GM03348 (cell line): Measurements from ENCODE around the gene IL23A.
A peak's percentile ranks its signal among the peaks of the same experiment; 100 is the strongest.
"Not testable (repeated sequence)": the region's sequence is repeated elsewhere in the genome, so short reads cannot be mapped to it uniquely, and the experiment has no call there.

Experiments
- DNase-seq: peaks from one replicate; pipeline ENCODE4 v3.0.0; 2012; ENCODE audit warnings: low spot score

The IL23A gene, protein sequence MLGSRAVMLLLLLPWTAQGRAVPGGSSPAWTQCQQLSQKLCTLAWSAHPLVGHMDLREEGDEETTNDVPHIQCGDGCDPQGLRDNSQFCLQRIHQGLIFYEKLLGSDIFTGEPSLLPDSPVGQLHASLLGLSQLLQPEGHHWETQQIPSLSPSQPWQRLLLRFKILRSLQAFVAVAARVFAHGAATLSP

DNA sequence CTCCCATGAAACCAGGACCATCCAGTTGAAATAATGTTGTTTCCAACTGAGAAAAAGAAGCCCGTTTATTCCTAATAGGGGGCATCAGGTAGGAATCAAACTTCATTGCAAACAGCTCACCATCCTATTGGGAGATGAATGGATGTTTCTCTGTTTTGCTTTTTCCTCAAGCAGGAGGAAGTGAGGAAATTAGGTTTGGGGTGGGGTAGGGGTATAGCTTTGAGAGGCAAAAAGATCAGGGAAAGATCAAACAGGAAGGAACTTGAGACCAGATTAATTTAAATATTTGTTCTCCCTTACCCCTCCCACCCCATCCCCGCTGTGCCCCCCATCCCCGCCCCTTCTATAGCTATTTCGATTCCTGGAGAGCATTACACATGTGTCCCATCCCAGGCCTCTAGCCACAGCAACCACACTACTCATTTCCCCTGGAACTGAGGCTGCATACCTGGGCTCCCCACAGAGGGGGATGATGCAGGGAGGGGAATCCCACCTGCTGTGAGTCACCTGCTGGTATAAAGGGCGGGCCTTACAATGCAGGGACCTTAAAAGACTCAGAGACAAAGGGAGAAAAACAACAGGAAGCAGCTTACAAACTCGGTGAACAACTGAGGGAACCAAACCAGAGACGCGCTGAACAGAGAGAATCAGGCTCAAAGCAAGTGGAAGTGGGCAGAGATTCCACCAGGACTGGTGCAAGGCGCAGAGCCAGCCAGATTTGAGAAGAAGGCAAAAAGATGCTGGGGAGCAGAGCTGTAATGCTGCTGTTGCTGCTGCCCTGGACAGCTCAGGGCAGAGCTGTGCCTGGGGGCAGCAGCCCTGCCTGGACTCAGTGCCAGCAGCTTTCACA lies at the start of gene IL23A:
Gene IL23A (plus strand): TSS at position 577 of the 850 bp plus-strand sequence. CDS start 161 bp downstream, at position 738.
- DNase-seq, result no peak

DNA sequence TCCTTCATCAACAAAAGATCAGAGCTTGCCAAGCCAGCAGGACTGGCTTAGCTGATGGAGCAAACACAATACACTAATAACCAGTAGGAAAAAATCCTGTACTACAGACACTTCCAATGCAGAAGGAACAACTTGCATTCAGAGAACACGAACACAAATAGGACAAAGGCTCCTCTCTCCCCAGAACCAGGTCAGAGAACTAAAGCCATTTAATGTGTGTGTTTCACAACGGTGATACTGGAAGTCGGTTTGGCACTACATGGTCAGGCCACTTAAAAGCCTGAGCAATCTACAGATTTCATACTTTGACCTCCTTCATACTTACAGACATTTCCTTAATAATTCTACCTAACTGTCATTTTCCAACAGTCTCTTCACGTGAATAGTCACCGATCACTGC lies 44.9 kb upstream of the IL23A start:
- DNase-seq, result no peak

DNA sequence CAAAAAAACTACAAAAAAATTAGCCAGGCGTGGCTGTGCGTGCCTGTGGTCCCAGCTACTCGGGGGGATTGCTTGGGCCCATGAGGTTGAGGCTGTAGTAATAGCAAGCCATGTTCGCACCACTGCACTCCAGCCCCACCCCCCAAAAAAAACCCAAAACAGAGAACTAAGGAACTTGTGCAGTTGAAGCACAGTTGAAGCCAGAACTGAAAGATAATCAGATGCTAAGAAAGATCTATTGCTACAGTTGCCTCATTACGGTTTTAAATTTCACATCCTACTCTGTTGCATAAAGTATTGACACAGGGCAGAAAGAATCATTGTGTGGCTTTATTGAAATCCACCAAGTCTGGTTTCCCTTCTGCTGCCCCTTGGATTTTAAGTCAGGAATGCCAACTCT lies 42.4 kb upstream of the IL23A start:
- no peak for DNase-seq

DNA sequence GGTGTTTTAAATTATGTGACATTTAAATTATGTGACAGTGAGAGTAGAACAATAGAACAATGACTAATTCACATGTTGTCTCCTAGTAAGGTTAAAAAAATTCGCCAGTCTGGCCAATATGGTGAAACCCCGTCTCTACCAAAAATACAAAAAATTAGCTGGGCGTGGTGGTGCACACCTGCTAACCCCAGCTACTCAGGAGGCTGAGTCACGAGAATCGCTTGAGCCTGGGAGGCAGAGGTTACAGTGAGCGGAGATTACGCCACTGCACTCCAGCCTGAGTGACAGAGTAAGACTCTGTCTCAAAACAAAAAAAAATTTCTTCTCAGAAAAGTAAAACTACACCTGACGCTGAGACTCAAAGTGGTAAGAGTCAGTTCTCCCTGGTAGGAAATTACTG lies 41.3 kb upstream of the IL23A start:
- DNase-seq, result no peak

DNA sequence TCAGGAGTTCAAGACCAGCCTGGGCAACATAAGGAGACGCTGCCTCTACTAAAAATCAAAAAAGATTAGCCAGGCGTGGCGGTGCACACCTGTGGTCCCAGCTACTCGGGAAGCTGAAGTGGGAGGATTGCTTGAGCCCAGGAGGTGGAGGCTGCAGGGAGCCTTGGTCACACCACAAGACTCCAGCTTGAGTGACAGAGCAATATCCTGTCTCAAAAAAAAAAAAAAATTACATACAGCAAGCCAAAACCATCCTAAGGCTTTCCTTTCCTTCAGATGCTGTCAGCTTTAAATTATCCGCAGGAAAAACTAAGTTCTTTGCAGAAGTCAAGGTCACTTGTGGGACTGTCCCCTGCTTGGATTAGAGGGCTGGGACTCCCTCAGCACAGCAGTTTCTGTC lies 39.9 kb upstream of the IL23A start:
- DNase-seq, result no peak

DNA sequence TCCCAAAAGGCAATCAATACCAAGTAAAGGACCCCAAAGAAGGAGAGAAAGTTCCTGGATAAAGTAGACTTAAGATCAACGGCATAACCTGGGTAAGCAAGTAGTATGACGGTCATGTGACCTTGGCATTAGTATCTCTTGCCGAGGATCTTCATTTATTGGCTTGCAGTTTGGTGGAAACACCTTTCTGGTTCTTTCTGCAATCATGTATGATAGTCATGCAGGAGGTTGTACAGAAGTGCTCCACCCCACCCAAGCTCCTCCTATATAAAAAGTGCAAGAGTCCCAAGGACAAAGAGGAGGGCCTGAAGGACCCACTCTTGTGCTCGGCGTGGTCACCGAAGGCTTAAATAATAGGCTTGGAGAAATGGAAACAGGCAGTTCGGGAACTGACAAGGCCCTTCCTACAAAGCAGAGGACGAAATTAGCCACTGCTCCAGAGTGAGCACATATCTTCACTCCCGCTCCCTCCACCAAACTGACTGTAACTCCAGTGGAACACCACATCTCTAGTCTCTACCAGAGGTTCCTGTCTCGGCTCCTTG lies 39.3 kb upstream of the IL23A start:
- peak; percentile 20 for DNase-seq

DNA sequence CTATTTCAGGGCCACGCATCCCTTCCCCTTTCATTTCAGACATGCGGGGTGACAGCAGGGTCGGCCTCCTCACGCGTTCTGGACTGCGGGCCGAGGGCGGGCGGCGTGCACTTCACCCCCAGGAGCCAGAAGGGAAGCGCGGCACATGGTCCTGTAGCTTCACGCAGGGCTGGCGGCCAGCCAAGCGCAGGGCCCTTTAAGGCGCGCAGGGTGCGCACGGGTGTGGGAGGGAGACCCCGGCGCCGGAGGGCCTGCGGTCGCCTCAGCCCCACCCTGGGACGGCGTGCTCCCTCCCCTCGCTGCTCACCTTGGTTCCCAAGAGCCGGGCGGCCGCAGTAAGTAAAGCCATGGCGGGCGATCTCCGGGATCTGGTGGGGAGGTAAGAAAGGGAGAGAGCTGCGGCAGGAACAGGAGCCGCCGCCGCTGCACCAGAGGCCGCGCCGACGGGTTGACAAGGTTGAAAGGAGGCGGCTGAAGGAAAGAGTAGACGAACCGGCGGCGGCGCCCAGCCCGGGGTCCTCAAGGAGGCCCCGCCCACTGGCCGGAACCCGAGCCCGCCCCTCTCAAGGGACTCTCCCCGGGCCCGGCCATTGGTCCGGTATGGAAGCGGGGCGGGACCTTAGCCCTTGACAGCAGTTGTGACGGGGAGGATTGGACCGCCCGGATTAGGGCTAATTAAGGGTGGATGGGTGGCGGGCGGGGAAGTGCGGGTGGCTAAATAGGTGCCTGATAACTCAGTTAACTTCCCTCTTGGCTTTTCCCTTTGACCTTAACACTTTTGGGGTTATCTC lies 38.6 kb upstream of the IL23A start, which contains the start of gene CS:
Gene CS (minus strand): TSS at position 478 of the 791 bp plus-strand sequence. CDS start 129 bp downstream, at position 349.
- DNase-seq, result peak; percentile 99

DNA sequence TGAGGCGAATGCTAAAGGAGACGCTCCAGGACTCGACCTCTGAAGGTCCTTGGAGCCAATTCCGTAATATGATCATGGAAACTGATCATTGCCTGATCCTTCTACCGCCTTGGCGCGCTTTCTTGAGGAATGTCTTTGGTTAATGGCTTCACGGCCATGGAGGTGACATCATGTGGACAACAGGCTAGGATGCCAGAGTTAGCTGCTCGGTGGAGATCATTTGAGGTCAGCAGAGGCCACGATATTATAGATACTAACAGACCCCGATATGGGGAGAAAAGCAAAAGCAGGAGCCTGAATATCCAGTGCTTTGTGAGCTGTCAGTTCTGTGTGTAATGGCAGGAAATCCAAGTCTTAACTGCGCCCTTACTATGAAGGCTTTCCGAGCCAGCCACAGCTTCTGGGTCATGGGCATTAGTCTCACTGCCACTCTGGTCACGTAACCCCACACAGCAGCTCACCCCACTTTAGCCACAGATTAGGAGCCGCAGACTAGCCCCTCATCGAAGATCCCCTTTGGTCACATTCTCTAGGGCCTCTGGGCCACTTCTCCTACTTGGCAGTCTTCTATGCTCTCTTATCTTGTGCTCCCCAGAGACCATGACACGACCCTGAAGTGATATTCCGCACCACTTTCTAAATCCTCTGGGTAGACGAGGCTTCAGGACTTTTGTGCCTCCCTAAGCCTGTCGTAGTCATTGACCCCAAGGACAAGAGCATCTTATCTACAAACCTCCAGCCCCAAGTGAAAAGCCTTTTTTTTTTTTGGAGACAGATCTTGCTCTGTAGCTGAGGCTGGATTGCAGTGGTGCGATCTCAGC lies 37.8 kb upstream of the IL23A start:
- DNase-seq, result no peak

DNA sequence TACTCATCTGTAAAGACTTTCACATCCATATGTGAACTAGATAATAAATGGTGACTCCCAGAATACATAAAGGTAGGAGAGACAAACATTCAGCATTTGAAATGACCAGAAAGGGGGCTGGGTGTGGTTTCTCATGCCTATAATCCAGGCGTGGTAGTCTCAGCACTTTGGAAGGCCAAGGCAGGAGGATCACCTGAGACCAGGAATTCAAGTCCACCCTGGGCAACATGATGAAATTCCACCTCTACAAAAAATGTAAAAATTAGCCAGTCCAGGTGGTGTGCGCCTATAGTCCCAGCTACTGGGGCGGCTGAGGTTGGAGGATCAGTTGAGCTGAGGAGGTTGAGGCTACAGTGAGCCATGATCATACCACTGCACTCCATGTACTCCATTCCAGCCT lies 34.4 kb upstream of the IL23A start:
- no peak for DNase-seq

DNA sequence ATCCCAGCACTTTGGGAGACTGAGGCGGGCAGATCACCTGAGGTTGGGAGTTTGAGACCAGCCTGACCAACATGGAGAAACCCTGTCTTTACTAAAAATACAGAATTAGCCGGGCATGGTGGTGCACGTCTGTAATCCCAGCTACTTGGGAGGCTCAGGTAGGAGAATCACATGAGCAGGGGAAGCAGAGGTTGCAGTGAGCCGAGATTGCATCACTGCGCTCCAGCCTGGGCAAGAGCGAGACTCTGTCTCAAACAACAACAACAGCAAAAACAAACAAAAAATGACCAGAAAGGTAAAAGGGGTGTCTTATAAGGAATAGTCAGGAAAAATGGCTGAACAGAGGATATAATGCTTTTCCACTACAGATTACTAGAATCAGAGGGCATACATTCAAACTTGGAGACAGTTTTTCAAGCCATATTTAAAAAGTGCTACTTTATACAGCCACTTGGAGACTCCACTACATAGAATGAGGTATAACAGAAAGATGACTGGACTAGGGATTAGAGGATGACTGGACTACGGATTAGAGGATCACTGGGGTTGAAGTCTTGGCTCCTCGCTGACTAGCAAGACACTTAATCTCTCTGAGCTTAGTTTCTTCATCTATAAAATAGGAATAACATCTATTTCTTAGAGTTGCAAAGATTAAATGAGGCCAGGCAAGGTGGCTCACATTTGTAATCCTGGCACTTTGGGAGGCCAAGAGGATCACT lies 33.7 kb upstream of the IL23A start:
- no peak for DNase-seq

DNA sequence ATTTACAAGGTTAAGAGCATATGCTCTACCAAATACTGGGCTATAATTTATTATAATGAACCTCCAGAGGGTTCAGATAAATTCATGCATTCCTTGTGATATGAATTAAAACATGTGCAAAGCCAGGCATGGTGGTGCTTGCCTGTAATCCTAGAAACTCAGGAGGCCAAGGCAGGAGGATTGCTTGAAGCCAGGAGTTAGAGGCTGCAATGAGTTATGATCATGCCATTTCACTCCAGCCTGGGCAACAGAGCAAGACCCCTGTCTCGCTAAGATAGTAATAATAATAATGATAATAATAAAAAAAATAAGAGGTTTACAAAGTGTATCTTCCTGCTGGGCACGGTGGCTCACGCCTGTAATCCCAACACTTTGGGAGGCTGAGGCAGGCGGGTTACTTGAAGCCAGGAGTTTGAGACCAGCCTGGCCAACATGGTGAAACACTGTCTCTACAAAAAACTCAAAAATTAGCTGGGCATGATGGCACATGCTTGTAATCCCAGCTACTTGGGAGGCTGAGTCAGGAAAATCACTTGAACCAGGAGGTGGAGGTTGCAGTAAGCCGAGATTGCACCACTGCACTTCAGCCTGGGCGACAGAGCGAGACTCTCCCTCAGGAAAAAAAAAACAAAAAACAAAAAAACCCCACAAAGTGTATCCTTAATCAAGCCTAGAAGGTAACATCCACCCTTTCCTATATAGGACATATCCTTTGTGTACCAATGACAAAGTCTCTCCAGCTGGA lies 31.3 kb upstream of the IL23A start:
- DNase-seq, result no peak

DNA sequence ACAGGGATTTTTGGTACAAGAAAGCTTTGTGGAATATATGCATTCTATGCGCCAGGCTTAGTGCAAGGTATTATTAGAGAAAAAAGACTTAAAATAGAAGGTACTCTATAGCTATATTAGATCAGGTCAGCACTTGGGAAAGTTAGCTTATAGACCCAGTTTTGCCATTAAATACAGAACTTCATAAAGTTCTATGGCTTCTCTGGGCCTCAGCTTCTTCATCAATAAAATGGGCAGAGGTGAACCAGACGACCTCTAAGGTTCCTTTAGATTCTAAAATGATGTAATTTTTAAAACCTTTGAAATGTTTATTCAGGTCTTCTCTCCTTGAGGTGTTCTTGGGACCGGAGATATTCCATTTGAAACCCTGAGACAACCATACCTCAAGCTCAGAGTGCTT lies 30.0 kb upstream of the IL23A start:
- DNase-seq, result no peak

DNA sequence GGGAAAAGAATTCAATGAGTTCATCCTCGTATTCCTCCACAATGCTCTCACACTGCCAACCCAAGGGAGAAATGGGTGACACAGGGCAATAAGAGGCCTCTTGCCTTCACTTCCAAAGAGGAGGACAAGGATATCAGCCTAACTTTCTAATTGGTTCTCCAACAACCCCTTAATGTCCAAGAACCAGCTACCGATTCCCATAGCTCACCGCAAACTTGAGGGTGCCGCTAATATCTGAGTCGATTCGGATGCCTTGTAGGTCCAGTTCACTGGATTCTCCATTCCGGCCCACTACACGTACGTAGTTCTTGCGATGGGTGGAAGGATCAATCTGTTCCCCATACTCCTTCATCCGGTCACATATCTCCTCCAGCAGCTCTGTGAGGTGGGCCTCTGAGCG lies 27.7 kb upstream of the IL23A start:
- DNase-seq, result no peak

DNA sequence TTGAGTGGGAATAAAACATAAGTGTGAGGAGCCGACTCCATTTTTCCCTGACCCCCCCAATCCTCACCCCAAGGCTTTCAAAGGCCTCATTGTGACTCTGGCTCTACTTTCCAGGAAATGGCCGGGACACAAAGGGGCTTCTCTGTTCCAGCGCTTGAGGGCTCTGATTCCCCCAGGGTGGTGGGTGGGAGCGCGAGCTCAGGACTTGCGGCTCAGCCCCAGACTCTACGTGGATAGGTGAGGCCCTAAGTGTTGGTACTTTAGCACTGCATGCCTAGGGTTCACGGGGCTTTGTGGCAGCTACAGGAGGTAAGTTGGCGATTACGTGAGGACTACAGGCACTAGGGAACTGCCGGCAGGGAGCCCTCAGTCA lies 23.4 kb upstream of the IL23A start:
- DNase-seq, result no peak

DNA sequence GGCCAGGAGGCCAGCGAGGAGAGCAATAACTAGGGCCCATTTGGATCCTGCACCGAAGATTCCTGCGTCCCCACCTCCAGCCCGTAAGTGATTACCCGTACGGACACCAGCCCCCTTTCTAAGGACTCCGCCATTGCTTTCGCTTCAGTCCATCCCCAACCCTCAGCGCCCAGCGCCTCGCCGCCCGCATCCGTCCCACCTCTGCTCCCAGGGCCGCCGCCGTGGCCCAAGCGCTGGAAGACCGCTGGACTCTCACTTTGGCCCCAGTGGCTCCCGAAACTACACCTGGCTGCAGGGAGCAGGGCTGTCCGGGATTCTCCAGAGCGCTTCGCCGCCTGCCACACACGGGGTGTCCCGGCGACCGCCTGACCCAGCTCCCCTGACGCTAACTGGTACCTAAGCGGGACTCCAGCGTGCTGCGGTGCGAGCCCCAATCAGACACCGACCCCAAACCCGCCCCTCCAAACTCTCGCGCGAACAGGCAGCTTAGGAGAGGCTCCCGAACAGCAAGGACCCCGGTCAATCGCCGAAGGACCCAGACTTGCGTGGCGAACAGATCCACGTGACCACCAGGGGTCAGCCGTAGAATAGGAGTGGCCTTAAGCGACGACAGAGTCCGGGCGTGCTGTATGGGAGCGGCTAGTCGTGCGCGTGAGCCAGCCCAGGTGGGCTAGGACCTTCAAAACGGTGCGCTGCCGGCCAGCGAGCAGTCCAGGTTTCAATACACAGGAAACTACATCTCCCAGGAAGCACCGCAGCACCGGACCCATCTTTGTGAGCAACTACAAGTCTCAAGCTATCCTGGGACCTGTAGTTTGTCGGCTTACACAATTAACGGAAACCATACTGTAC lies 22.8 kb upstream of the IL23A start, which contains the start of gene CNPY2:
Gene CNPY2 (minus strand): TSS at position 367 of the 852 bp plus-strand sequence. CDS start 771 bp downstream, outside the sequence.
- DNase-seq, result peak; percentile 96

DNA sequence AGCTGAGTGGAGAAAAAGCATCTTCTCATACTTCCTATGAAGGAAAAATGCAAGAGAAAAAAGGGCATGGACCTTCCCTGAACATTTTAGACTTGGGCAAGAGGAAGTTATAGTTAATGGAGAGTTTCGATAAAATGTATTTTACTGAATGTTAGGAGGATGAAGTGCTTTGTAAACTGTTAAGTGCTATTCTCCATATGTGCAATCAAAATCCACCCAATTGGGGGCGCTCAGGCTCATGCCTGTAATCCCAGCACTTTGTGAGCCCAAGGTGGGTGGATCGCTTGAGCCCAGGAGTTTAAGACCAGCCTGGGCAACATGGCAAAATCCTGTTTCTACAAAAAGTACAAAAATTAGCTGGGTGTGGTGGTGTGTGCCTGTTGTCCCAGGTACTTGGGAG lies 21.0 kb upstream of the IL23A start:
- DNase-seq, result no peak

DNA sequence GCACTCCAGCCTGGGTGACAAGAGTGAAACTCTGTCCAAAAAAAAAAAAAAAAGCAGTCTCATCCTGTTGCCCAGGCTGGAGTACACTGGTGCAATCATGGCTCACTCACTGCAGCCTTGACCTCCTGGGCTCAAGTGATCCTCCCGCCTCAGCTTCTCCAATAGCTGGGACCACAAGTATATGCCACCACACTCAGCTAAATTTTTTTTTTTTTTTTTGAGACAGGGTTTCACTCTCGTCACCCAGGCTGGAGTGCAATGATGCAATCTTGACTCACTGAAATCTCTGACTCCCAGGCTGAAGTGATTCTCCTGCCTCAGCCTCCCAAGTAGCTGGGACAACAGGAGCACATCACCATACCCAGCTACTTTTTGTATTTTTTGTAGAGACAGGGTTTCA lies 17.7 kb upstream of the IL23A start:
- DNase-seq, result no peak

DNA sequence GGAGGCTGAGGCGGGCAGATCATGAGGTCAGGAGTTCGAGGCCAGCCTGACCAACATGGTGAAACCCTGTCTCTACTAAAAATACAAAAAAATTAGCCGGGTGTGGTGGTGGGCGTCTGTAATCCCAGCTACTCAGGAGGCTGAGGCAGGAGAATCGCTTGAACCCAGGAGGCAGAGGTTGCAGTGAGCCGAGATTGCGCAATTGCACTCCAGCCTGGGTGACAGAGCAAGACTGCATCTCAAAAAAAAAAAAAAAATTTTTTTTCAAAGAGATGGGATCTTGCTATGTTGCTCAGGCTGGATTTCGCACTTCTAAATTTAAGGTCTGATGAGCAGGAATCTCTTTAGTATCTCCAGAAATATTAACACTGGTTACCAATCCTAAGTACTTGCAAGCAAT lies 17.1 kb upstream of the IL23A start:
- not testable (repeated sequence) for DNase-seq

DNA sequence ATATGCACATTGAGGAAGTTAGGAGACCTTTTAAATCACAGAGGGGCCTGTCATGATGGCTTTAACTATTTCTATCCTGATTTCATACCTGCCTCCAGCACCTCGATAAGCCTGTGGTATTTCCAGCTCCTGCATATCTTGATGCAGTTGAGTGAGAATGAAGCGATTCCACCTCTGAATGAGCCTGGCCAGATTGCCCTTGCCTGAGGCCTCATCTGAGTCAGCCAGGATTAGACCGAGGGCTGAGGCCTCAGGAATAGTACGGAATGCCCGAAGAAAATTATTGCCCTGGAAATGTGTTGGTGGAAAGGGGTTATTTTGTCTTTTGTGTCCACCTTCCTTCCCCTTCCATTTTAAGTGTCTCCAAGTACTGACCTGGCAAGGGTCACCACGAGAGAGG lies 14.5 kb upstream of the IL23A start:
- DNase-seq, result no peak
